ENCODE measurements around the gene C2.
"Not testable (repeated sequence)": the region's sequence is repeated elsewhere in the genome, so short reads cannot be mapped to it uniquely, and the experiment has no call there.

Gene C2

DNA sequence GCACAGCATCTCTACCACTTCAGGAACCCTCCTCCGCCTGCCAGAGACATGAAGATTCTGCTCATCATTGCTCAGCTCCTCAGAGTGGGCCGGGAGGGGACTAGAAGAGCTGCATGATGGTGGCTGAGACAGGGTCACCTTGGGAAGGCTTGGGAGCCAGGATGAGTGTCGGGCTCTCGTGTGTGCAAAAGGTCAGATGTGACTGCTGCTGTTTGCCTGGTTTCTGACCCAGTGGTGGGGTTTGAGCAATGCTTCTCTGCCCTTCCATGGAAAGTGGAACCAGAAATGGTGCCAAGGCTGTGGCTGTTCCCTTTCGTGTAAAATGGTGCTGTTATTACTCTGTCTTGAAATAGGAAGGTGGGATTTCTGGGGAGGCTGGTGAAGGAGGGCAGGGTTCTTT lies 53.5 kb downstream of the C2 start:
- DNase-seq: not testable (repeated sequence)

DNA sequence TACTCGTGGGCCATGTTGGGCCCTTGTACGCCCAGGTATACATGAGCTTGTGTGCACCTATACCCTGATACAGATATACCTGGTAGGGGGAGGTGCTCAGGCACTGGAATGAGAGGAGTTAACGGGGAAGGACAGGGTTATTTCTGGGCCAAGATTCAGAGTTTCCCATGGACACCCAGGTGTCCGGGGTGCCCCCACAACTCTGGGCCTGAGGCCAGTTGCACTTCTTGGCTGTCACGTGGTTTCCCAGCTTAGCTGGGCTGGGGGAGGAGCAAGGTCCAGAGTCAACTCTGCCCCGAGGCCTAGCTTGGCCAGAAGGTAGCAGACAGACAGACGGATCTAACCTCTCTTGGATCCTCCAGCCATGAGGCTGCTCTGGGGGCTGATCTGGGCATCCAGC lies 54.2 kb downstream of the C2 start, which contains the start of gene C4A:
Gene C4A, plus strand, starts transcription at position 314 of the 400 bp plus-strand sequence. Its CDS starts 51 bp downstream, at position 365.
- not testable (repeated sequence) for DNase-seq

DNA sequence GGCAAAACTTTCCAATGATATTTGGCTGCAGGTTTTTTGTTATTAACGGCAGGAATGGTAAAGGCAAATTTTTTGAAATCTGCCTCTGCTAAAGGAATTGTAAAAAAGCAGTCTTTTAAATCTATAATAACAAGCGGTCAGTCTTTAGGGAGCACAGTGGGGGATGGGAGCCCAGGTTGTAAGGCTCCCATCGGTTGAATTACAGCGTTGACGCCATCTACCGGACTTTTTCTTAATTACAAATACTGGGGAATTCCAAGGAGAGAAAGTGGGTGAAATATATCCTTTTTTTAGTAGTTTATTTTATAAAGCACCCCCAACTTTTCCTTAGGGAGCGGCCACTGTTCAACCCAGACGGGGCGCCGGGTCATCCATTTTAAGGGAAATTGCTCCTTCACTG lies 61.8 kb downstream of the C2 start:
- not testable (repeated sequence) for DNase-seq

DNA sequence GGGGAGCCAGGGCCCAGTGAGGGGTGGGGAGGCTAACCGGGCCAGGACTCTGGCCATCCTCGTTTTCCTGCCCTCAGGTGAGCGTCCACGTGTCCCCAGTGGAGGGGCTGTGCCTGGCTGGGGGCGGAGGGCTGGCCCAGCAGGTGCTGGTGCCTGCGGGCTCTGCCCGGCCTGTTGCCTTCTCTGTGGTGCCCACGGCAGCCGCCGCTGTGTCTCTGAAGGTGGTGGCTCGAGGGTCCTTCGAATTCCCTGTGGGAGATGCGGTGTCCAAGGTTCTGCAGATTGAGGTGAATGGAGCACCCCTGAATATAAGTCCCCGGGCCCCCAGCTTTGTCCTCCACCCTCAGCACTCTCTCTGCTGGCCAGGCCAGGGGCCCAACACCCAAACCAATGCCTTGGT lies 66.9 kb downstream of the C2 start:
- DNase-seq: not testable (repeated sequence)
